Fibroblast of lung (primary cell): ENCODE data around the gene EXOC6B. TPM values are rescaled to one million over a fixed set of nuclear protein-coding genes. Genes with fewer than 3 reads are reported as not detected.

ENCODE experiments used
- DNase-seq, 2 donors: peaks; one replicate each; pipeline versions ENCODE4 v3.0.0 to v3.0.0-alpha.2; 2010; ENCODE audit warnings: low read depth in 2 of 2
- H2AFZ ChIP-seq: 2 replicates; pipeline ENCODE4 v1.5.1; 2012; ENCODE audit warnings: low read length, control low read depth, inconsistent platforms
- H3K27ac ChIP-seq: 2 replicates; pipeline ENCODE4 v1.5.1; 2011; ENCODE audit warnings: low read length, control low read depth; ENCODE audit not compliant: insufficient read depth
- H3K27me3 ChIP-seq: 2 replicates; pipeline ENCODE4 v1.5.1; 2011; ENCODE audit warnings: mild to moderate bottlenecking, low read length; ENCODE audit not compliant: control insufficient read depth, insufficient read depth
- H3K36me3 ChIP-seq: 2 replicates; pipeline ENCODE4 v1.5.1; 2011; ENCODE audit warnings: low read length; ENCODE audit not compliant: control insufficient read depth, insufficient read depth
- H3K4me1 ChIP-seq: 2 replicates; pipeline ENCODE4 v1.5.1; 2011; ENCODE audit warnings: low read length; ENCODE audit not compliant: control insufficient read depth, insufficient read depth; ENCODE audit errors: extremely low read depth
- H3K4me2 ChIP-seq: 2 replicates; pipeline ENCODE4 v1.5.1; 2011; ENCODE audit warnings: low read length, control low read depth; ENCODE audit not compliant: insufficient read depth; ENCODE audit errors: extremely low read depth
- H3K4me3 ChIP-seq, 4 experiments: fragments of 200-600 bp in 1 of 4; sonication (generic) in 1 of 4; replicated peaks in 1 of 4; 2 replicates each; pipeline ENCODE4 v1.5.1; 2011 to 2016; ENCODE audit warnings: low read length in 4 of 4, low read depth in 3 of 4, mild to moderate bottlenecking in 3 of 4, control low read depth in 2 of 4, inconsistent platforms in 1 of 4, mixed read lengths in 1 of 4; ENCODE audit not compliant: insufficient read depth in 1 of 4; ENCODE audit errors: control extremely low read depth in 1 of 4
- H3K79me2 ChIP-seq: 2 replicates; pipeline ENCODE4 v1.5.1; 2012; ENCODE audit warnings: mild to moderate bottlenecking, low read length, inconsistent platforms; ENCODE audit not compliant: control insufficient read depth, insufficient read depth
- H3K9ac ChIP-seq: 2 replicates; pipeline ENCODE4 v1.5.1; 2011; ENCODE audit warnings: mild to moderate bottlenecking, low read length, control low read depth; ENCODE audit not compliant: insufficient read depth
- H3K9me3 ChIP-seq: 2 replicates; pipeline ENCODE4 v1.5.1; 2012; ENCODE audit warnings: low read depth, low read length; ENCODE audit not compliant: control insufficient read depth, insufficient read depth
- H4K20me1 ChIP-seq: 2 replicates; pipeline ENCODE4 v1.5.1; 2011; ENCODE audit warnings: low read length; ENCODE audit not compliant: control insufficient read depth, insufficient read depth; ENCODE audit errors: extremely low read depth
- EZH2 ChIP-seq: IDR thresholded peaks from 2 replicates; pipeline ENCODE4 v1.5.1; 2012; ENCODE audit warnings: low read length, control low read depth, mild to moderate bottlenecking; ENCODE audit errors: missing control alignments
- polyA plus RNA-seq, 2 donors: library from polyadenylated mRNA; depleted of rRNA in 1 of 2; stranded (reverse) in 1 of 2; unstranded in 1 of 2; fragments of >200 nt; gene quantifications; 2 replicates each; pipeline ENCODE4 v1.2.1, GENCODE V29; 2011 to 2012; ENCODE audit warnings: missing spikeins in 1 of 2
- total RNA-seq: library from RNA; depleted of rRNA; stranded (reverse); fragments of >200 nt; gene quantifications from 2 replicates; pipeline ENCODE4 v1.2.1, GENCODE V29; 2014
- TF ChIP-seq, protein P1 (sequence below), 2 donors: IDR thresholded peaks in 1 of 2; conservative IDR thresholded peaks in 1 of 2; 1 replicate in 1 of 2; 2 replicates in 1 of 2; pipeline ENCODE4 v1.5.1; 2011 to 2012; ENCODE audit warnings: low read length in 2 of 2, control low read depth in 1 of 2, inconsistent platforms in 1 of 2, low read depth in 1 of 2, mild to moderate bottlenecking in 1 of 2

The EXOC6B gene
- total and polyA plus RNA-seq, 2 donors (not counting 1 experiment from before 2014, with no cell fraction given): 26.3 to 36.5 TPM

DNA sequence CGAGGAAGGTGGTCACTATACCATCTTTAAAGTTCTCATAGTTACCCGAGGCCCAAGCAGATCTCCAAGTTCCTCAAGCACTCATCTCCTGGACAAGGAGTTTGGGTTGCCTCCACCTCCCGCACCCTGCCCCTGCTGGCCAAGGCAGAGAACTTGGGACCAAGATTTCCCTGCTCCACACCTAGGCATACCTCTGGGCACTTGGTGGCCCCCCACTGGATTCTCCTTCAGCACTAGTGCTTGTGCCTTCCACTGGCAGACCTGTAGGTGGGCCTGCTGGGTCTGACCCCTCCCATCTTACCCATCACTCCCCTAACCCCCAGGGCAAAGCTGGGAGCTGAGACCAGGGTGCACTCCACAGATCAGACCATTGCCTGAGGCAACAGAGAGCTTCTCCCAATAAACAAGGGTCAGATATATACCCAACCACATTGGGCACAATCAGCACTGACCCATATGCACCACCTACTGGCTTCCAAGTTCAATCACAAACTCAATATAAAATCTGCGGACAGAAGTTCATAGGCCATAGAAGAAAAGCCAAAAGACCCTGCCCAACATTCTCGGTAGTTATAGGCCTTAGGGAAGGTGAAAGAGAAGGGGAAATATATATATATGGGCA is 244.2 kb downstream of the EXOC6B start:
- TF ChIP-seq, protein P1, sequence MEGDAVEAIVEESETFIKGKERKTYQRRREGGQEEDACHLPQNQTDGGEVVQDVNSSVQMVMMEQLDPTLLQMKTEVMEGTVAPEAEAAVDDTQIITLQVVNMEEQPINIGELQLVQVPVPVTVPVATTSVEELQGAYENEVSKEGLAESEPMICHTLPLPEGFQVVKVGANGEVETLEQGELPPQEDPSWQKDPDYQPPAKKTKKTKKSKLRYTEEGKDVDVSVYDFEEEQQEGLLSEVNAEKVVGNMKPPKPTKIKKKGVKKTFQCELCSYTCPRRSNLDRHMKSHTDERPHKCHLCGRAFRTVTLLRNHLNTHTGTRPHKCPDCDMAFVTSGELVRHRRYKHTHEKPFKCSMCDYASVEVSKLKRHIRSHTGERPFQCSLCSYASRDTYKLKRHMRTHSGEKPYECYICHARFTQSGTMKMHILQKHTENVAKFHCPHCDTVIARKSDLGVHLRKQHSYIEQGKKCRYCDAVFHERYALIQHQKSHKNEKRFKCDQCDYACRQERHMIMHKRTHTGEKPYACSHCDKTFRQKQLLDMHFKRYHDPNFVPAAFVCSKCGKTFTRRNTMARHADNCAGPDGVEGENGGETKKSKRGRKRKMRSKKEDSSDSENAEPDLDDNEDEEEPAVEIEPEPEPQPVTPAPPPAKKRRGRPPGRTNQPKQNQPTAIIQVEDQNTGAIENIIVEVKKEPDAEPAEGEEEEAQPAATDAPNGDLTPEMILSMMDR (conservative IDR thresholded peaks at IDR 0.05 in 1 of 2, IDR thresholded peaks at IDR 0.05 in 1 of 2; ENCODE audit: low read depth in 1 of 2, low read length in 2 of 2): no peak
- no peak for TF ChIP-seq EZH2
- Histone ChIP-seq H3K79me2 (no peaks in the 10 kb centered on the region), H3K36me3 (no peaks in the 10 kb centered on the region), H3K4me2 (no peak overlapping the region), H3K27me3 (no peaks in the 10 kb centered on the region), H3K9me3 (no peaks in the 10 kb centered on the region), H3K4me3 (no peak overlapping the region), H3K4me1 (peaks cover 3% of the 10 kb centered on the region), H3K9ac (no peak overlapping the region), H4K20me1 (no peaks in the 10 kb centered on the region), H2AFZ (no peak overlapping the region), H3K27ac (no peak overlapping the region)
- DNase-seq: no peak

DNA sequence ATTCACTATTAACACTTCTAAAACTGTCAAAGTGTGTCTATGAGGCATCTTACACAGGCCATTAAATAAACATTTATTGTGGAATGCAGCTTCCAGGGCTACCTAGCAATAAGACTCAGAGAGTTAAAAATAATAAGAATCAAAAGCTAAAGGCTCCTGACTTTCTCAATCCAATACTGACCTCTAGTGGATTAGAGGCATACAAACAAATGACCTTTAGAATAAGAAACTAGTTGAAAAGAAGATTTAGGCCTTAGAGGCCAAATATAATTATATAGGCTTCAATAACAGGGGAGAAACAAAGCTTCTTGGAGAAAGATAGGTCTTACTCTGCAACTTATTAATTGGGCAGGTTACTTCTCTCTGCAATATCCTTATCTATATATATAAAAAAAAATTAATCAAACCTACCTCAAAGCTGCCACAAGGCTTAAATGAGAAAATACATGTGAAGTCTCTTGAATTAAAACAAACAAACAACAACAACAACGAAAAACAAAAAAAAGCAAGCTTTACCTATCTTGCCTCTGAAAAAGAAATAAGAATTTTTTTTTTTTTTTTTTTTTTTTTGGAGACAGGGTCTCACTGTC is 246.1 kb downstream of the EXOC6B start:
- no peak overlapping the region for H3K4me2 ChIP-seq
- no peak overlapping the region for H3K9ac ChIP-seq
- H3K36me3 ChIP-seq: no peaks in the 10 kb centered on the region
- no peak overlapping the region for H3K4me3 ChIP-seq
- H3K9me3 ChIP-seq: no peaks in the 10 kb centered on the region
- H3K27ac ChIP-seq: no peak overlapping the region
- TF ChIP-seq, protein P1 (conservative IDR thresholded peaks at IDR 0.05 in 1 of 2, IDR thresholded peaks at IDR 0.05 in 1 of 2; ENCODE audit: low read depth in 1 of 2, low read length in 2 of 2): peak; percentile 36 to 60
- TF ChIP-seq EZH2: no peak
- peaks cover 5% of the 10 kb centered on the region for H3K4me1 ChIP-seq
- no peak overlapping the region for H2AFZ ChIP-seq
- no peaks in the 10 kb centered on the region for H3K79me2 ChIP-seq
- no peaks in the 10 kb centered on the region for H3K27me3 ChIP-seq
- peak; percentile 57 to 71 for DNase-seq
- no peaks in the 10 kb centered on the region for H4K20me1 ChIP-seq

DNA sequence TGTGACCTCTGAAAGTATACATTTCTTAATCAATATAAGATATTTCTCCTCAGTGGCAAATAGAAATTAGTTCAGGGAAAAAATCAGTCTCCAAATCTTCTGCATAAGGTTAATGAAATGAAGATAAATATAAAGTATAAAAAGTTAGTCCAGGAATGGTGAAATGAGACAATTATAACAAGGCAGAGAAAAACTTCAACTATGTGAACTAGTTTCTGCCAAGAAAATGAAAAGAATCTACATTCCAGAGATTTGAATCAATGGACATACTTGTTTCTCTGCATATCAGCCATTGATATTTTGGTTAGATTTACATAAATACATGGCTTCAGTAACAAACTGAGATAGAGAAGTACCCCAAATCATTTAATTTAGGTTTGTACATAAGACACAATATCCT is 249.0 kb downstream of the EXOC6B start:
- Histone ChIP-seq H3K9me3 (no peaks in the 10 kb centered on the region), H3K9ac (no peak overlapping the region), H3K4me3 (no peak overlapping the region), H3K4me2 (no peak overlapping the region), H3K4me1 (peaks cover 5% of the 10 kb centered on the region), H3K27ac (no peak overlapping the region), H3K27me3 (no peaks in the 10 kb centered on the region), H3K79me2 (no peaks in the 10 kb centered on the region), H3K36me3 (no peaks in the 10 kb centered on the region), H4K20me1 (no peaks in the 10 kb centered on the region), H2AFZ (no peak overlapping the region)
- TF ChIP-seq, protein P1 (conservative IDR thresholded peaks at IDR 0.05 in 1 of 2, IDR thresholded peaks at IDR 0.05 in 1 of 2; ENCODE audit: low read depth in 1 of 2, low read length in 2 of 2): no peak
- TF ChIP-seq EZH2: no peak
- peak; percentile 8 to 70 for DNase-seq
